Measurements from ENCODE around the gene OPRL1.

OPRL1 gene

DNA sequence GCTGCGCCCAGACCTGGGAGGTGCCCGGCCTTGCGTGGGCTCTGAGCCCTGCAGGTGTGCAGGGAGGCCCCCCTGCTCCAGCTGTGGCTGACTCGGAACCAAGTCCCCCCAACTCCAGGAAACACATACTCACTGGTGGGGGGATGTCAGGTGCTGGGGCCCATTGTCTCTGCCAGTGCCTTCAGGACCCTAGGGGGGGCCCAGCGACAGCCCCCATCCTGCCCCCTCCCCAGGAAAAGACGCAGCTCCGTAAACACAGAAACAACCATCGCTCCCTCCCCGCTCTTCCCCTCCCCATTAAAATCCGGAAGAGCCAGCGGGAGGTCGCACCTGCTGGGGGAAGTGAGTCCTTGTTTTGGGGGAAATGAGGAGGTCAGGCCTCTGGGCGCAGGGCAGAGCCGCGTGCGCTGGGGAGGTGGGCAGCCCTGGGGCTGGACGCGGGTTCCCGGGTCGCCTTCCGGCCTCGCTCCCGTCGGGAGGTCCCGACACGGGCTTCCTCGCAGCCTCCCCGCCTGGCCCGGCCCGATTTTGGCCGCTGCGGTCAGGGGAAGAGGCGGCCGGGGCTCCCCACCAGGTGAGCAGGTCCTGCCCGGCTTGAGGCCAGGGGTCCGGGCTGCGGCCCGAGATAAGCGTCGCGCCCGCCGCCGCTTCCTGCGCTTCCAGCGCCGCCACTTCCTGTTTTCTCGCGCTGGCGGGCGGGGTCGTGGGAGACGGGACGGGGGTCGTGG is 37.7 kb upstream of the OPRL1 start:
- DNase-seq (ENCODE audit: low read depth in 1 of 2, low spot score in 1 of 2): no peak

DNA sequence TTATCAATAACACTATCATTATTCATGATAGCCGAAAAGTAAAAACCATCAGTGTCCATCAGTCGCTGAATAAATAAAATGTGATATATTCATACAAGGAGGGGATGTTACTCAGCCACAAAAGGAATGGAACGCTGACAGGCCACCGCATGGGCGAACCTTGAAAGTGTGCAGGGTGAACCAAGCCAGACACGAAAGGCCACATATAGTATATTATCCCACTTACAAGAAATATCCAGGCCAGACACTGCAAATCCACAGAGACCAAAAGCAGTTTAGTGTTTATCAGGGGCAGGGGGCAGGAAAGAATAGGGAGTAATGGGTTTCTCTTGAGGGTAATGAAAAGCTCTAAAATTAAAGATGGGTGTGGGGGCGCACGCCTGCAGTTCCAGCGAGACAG is 36.1 kb upstream of the OPRL1 start:
- no peak for DNase-seq (ENCODE audit: low read depth in 1 of 2, low spot score in 1 of 2)

- no peak for DNase-seq (ENCODE audit: low read depth in 1 of 2, low spot score in 1 of 2)
Measured at GRCh38 chr20:64044484-64045247, 35.2 kb upstream of the OPRL1 start.

DNA sequence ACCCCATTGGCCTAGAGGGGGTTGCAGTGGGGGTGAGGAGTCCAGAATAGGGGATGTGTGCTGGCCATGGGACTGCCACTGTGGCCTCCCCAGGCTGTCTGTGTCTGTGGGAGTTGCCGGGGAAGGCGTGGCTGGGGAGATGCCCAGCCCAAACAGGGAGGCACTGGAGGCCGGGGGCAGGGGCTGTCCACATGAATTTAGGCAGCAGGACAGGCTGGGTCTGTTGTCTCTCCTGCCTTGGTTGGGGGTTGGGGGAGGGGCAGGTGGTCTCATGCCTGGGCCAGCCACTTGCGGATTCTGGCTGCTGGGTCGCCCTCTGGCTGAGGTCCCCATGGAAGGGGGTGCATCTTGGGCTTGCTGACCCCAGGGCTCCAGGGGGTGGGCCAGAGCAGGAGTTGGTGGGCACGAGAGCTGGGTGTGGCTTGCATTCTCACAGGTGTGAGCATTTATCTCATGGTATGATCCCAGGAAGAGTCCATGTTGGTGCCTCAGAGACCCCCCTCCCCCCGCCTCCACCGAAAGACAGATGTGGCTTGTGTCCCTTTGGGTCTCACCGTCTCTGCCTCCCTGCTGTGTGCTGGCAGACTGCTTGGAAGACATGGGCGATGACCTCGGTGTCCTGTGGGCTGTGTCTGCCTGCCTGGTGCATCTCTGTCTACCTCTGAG is 34.4 kb upstream of the OPRL1 start:
- DNase-seq (ENCODE audit: low read depth in 1 of 2, low spot score in 1 of 2): no peak

GRCh38 chr20:64047046-64047389 is 32.9 kb upstream of the OPRL1 start:
- no peak for DNase-seq (ENCODE audit: low read depth in 1 of 2, low spot score in 1 of 2)

DNA sequence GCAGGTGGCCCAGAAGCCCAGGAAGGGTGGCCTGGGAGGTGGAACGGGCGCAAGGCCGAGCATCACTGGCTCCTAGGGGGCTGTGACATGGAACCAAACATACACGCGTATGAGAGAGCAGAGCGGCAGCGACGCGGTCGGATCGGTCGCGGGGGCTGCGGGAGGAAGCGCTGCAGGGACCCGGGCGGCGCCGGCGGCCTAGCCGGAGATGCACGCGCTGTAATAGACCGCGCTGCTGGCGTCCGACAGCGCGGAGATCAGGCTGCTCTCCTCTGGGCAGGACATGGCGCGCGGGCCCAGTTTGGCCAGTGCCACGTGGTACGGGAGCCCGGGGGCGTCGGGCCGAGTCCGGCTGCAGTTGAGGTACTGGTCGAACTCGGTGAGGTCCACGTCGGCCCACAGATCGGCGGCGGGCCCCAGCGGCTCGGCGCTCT is 31.9 kb upstream of the OPRL1 start:
- no peak for DNase-seq (ENCODE audit: low read depth in 1 of 2, low spot score in 1 of 2)

GRCh38 chr20:64048402-64049044 is 31.4 kb upstream of the OPRL1 start:
- no peak for DNase-seq (ENCODE audit: low read depth in 1 of 2, low spot score in 1 of 2)

DNA sequence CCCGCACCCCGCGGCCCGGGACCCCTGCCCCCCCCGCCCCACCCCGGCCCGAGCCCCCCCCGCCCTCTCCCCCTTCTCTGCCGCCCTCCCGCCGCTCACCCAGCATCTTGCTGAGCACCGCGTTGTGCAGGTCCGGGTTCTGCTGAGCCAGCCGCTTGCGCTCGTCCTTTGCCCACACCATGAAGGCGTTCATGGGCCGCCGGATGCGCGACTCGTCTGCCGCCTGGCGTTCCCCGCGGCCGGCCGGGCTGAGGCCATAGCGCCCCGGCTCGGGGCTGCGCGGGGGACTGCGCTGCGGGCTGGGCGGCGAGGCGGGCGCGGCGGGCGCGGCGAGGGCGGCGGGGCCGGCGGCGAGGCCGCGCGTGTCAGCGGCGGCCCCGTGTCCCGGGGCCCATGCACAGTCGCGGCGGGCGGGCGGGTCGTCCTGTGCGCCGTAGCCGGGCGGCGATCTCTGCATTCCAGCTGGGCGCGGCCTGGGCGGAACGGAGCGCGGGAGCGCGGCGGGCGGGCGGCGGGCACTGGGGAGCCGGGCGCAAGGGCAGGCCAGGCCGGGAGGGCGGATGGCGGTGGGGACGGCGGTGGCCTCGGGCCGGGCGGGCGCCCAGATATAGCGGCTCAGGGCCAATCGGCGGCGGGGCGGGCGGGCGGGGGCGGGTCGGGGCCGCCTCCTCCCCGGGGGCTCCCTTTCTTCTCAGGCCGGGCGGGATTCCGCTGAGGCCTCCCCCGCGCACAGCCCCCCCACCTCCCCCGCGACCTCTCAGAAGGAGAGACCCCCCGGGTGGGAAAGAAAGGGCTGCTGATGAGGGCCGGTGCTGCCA is 30.6 kb upstream of the OPRL1 start, which contains the start of gene SOX18:
TSS of gene SOX18 (minus strand) at position 580 of the 818 bp plus-strand sequence. CDS start at position 457, 123 bp downstream.
- DNase-seq (ENCODE audit: low read depth in 1 of 2, low spot score in 1 of 2): no peak

DNA sequence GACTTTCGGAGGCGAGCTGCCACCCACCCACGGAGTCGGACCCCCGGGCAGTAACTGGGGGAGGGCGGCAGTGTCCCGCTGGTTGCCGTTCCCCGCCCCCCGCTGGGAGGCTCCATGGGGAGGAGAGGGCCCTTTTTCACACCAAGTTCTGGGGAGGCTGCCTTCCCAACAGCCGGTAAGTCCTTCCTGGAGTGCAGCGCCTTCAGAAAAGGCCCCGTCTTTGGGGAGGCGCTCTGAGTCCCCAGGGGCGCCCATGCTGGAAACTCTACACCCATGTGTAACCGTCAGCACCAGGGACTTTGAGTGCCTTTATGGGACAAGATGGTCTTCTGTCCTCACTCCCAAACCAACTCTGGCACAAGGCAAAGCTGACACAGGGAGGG is 30.0 kb upstream of the OPRL1 start:
- DNase-seq (ENCODE audit: low read depth in 1 of 2, low spot score in 1 of 2): no peak

GRCh38 chr20:64050261-64051032 is 29.4 kb upstream of the OPRL1 start:
- DNase-seq (ENCODE audit: low read depth in 1 of 2, low spot score in 1 of 2): no peak

GRCh38 chr20:64051033-64051452 is 28.8 kb upstream of the OPRL1 start:
- DNase-seq (ENCODE audit: low read depth in 1 of 2, low spot score in 1 of 2): no peak

DNA sequence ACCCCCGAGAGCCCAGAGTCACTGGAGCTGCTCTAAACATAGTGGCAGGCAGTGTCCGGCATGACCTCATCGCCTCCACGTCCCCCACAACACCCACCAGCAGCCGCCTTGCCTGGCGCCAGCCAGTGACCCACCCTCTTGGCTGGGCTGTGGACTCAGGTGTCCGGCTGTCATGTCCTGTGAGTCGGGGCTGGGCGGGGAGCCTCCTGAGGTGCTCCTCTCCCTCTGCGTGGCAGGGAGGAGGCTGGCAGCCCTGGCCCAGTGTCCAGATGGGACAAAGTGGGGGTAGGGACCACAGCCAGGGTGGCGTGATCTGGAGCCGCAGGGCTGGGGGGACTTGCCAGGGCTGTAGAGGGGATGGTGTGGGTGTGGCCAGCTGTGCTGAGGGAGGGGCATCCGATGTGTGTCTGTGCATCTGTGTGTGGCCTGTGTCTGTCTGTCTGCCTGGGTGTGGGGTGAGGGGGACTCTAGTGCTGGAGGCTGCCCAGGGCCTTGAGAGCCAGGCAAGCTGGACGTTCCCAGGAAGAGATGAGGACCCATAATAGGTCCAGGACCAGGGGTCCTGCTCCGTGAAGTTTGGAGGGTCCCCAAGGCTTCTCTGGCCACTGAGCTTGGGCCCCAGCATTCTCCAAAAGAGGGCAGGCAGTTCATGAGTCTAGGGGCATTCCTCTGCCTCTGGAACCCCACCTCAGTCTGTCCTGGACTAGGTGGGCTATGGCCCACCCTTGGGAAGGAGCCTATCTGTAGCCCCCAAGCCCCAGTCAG is 28.1 kb upstream of the OPRL1 start:
- DNase-seq (ENCODE audit: low read depth in 1 of 2, low spot score in 1 of 2): no peak

- no peak for DNase-seq (ENCODE audit: low read depth in 1 of 2, low spot score in 1 of 2)
Measured at GRCh38 chr20:64052326-64052722, 27.6 kb upstream of the OPRL1 start.

- no peak for DNase-seq (ENCODE audit: low read depth in 1 of 2, low spot score in 1 of 2)
Measured at GRCh38 chr20:64052987-64053840, 26.7 kb upstream of the OPRL1 start.

- DNase-seq (ENCODE audit: low read depth in 1 of 2, low spot score in 1 of 2): no peak
Measured at GRCh38 chr20:64053841-64054661, 25.8 kb upstream of the OPRL1 start.

GRCh38 chr20:64055396-64055892 is 24.4 kb upstream of the OPRL1 start:
- DNase-seq (ENCODE audit: low read depth in 1 of 2, low spot score in 1 of 2): no peak
